NCI-H2171 (cell line): ENCODE results near the gene MACROD2.

ENCODE experiments used
- DNase-seq: peaks from one replicate; lab custom pipeline; 2025; lab: John Stamatoyannopoulos, UW

MACROD2 gene

DNA sequence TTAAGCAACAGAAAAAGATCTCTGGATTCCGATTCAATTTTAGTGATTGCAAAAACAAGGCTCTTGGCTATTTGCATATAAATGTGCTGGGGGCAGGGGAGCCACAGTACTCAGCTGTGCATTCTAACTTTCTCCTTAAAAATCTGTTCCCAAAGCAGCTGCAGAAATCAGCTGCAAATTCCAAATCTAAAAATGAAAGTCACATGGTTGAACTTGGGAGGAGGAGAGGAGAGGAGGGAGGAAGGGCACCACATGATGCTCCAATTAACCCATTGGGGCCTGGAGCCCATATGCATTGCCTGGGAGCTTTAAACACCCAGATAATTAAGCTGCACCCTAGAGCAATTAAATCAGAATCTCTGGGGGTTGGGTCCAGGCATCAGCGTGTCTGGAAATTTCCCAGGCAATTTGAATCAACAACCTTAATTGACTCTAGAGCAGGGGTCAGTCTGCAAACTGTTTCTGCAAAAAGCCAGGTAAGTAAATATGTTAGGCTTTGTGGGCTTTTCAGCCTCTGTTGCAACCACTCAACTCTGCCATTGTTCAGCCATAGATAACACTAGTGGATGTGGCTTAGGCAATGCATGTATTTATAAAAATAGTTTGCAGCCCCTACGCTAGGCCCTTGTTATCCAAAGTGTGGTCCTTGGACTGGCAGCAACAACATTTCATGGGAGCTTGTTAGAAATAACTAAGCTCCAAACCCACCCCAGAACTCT lies 2069.8 kb downstream of the MACROD2 start:
- no peak for DNase-seq

DNA sequence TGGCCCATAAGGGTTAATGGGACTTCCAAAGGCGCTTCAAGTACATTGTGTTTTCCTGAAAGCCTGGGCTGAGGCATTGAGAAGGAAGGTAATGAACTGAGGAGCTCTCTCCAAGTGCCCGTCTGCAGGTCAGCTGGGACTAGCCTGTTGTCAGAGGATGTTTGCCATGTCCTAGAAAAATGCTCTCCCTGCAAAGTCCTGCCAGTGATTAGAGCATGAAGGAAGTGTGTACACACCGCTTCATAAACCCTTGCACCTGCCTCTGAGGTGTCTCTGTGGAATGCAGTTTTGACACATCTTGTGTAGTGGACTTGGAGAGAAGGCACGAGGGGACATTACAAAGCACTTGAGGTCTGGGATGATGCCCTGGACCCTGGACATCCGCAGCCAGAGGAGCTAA lies 2071.3 kb downstream of the MACROD2 start:
- no peak for DNase-seq

DNA sequence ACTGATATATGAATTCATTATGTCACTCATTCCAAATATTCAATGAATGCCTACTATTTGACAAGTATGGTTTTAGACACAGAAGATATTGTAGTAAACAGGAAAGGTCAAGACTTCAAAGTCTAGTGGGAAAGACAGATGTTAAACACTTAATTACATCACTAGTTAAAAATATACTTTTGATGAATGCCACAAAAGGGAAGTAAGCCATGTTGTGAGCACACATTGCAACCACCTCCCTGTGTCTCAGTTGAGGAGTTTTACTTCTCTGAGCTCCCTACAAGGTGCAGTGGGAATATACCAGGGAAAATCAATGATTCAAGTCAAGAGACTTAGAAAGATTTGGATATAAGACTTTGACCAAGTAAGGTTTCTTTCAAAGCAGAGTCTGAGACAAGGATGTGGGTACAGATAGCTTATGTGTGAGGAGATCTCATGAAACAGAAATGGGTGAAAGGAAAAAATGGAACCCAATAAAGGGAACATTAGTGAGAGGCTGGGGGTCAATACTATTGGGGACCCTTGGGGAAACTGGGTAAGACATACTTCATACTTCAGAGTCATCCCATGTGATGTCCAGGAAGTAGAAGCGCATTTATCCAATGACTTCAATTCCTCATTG lies 2074.2 kb downstream of the MACROD2 start:
- no peak for DNase-seq

DNA sequence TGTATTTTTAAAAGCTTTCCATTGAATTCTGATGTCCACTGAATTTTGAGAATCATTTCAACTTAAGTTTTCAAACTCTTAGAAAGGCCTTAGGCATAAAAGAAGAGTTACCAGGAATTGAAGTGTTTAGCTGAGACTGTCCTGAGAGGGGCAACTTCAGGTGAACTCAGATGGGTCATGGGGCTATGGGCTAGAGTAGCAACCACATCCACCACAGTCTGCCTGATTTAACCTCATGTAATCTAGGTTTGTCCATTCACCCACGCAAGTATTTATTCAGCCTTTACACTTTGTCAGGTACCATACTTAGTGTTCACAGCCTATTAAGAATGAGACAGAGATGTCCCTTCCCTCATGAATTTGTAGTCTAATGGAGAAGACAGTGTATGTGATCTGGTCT lies 2076.9 kb downstream of the MACROD2 start:
- DNase-seq = no peak

DNA sequence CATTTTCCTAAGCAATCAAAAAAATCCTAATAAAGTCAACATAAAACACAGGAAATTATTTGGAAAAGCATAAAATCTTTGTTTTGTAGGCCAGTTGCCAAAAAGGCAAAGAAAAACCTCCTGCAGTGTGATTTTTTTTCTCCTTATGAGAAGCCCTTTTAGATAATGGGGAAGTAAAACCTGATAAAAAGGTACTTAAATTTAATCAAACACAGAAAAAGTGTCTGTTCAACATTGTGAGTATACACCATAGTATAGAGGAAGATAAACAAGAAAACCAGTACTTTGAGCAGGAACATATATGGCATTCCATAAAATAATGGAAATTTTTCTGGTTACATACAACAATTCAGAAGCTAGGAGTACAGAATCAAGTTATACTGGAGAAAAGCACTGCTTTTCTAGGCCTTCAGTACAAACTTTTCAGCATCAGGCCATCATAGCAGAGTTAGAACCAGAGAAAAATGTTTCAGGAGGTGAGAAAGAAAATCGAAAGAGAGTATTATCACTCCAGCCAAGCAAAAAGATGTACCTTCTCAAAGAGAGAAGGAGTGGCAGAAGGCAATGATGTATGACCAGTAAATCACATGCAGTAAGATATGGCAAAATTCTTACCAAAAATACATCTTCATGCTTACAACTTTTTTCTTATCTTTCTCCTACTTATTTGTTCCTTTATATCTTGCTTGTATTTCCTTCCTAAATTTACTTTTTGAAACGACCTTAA lies 2083.0 kb downstream of the MACROD2 start:
- no peak for DNase-seq

DNA sequence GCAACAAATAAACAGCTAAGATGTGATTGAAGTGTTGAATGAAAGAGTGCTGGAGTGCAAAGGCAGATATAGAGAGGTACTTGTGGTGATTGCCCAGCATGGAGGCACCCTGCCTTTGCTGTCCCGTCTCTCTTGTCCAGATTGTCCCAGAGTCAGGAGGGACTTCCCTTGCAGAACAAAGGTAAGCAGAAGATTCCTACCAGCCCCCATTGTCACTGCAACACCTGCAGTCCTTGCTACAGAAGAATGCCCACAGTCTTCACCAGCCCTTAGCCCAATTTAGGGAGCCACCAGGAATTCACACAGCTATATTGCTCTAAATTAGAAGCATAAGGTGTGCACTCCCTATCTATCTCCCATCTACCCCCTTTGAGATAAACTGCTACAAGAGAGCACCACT lies 2086.1 kb downstream of the MACROD2 start:
- no peak for DNase-seq

DNA sequence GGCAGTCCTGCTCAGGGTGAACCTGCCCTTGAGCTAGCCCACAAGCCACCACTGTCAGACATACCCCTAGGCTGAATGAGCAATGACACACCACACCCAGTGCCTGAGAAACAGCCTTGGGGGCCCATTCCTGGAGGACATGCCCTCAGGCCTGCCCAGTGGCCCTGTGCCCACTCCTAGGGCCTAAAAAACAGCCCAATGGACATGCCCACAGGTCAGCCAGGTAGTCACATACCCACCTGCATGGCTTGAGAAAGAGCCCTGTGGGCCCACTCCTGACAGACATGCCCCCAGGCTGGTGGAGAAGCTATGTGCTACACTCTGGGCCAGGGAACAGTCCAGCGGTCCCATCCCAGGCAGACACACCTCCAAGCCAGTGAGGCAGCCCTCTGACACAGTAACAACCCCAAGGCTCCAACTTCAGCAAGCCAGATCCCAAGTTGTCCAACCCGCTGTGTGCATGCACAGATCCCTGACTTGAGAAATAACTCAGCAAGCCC lies 2086.8 kb downstream of the MACROD2 start:
- no peak for DNase-seq

DNA sequence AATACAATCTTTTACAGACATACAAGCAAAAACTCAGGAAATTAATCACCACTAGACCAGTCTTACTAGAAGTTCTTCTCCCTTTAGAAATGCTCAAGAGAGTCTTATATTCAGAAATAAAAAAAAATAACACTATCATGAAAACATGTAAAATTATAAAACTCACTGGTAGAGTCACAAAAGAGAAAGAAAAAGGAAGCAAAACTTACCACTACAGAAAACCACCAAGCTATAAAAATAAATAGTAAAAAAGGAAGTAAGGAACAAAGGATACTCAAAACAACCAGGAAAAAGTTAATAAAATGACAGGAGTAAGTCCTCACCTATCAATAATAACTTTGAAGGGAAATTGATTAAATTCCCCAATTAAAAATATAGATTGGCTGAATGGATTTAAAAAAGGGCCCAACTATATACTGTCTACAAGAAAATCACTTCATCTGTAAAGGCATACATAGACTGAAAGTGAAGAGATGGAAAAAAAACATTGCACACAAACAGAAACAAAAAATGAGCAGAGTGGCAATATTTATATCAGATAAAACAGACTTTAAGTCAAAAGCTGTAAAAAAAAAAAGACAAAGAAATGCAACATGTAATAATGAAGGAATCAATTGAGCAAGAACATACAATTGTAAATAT lies 2088.4 kb downstream of the MACROD2 start:
- no peak for DNase-seq

DNA sequence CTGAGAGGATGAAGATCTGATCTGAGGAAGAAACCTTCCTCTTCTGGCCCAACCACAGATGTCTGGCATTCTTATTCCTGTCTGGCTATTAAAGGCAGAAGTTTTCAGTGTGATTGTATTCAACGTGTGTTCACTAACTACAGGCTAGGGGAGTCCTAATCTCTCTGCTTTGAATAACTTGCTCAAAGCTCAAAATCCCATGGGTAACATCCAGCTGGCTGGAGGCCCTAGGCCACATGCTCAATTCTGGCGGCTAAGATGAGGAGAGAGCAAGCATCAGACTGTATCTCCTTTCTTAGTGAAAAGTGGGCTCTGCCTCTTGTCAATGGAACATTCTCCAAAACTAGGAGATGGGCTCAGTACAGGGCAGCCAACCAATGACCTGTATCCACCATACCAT lies 2099.9 kb downstream of the MACROD2 start:
- DNase-seq = no peak

DNA sequence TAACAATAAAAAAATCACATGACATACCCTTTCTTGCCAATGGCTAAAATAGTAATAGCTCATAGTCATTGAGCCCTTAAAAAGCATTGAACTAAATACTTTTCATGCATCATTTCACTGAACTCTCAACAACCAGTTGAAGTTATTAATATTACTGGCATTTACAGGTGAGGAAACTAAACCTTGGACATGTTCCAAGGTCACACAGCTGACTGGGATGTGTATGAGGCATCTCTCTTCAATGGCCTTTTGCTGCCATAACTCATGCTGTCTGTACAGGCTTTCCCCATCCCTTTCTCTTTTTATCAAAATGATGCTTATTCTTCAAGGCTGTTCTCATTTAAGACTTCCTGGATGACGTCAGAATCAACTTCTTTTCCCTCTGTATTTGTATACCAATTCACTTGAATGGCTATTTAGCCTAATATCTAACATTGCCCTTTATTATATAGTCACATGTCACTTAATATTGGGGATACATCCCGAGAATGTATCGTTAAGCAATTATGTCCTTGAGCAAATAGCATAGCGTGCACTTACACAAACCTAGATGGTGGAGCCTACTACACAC lies 2101.5 kb downstream of the MACROD2 start:
- DNase-seq = no peak

DNA sequence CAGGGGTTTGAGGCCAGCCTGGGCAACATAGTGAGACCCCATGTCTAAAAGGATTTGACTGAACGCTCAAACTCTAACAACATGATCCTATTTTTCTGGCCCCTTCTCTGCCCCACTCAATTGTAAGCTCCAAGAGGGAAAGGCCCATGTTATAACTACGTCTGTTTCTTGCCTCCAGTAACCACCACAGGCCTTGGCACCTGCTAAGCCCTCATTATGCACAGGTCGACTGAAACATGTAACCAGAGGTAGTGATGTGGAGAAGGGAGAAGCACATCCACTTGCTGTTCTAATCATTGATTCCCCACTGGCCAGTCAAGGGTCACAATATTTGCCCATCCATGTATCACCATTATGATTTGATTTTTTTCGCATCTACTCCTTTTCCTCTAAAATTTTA lies 2102.5 kb downstream of the MACROD2 start:
- DNase-seq = no peak

DNA sequence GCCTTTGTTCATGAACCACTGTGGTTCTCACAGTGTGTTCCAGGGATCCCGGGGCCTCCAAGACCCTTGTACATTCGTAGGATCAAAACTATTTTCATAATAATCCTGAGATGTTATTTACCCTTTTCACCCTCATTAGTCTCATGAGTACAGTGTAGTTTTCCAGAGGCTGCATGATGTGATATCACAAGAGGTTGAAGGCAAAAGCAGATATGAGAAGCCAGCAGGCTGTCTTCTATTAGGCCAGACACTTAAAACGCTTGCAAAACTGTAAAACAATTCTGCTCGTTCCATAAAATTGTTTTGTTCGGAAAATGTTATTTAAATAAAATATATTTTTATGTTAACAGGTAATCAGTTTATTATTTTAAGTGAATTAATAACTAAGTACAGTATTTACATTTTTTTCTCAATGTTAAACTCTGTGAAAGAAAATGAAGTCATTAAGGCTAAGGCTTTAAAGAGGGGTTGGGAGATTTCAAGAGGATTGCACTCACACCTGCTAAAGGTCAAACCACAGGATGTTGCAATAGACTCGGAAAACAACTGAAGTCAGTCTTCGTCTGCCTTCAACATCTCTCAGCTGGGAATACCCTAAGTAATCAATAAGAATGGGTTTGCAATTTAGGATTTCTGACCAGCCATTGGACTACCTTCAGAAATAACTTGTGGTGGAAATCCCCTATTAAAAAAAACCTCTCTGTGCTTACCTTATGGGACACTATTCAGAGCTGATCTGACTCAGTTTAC lies 2103.7 kb downstream of the MACROD2 start:
- no peak for DNase-seq

DNA sequence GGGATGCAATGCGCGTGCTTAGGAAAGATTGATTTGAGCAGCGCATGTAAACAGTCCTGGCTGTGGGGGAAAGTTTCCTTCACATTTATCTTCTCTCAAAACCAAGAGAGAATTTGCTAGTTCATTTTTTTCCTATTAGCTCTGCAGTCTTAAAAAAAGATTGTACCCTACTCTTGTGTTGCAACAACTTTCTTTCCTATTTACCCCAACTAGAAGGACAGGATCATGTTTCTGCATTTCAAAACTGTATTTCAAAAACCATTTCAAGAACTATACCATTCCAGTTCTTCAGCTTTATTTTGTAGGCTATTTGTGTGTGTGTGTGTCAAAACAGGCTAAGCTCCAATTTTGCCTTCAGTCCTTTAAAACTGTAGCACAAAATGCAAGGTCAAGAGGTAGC lies 2104.8 kb downstream of the MACROD2 start:
- no peak for DNase-seq

DNA sequence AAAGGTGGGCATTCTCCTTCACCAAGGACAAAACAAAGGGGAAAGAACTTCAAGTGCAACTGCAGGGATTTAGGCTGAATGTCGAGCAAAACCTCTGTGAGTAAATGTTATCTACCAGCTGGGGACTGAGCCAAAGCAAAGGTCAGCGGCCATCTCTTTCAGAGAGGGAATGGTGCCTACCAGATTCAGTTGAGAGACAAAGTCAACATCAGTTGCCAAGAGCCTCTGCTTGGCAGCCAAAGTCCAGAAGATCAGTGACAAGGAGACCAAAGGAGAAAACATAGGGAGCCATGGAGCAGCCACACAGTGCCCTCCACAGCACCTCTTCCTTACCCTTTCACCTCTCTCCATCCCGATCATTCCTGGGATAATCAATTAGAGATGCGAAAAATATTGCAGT lies 2105.5 kb downstream of the MACROD2 start:
- no peak for DNase-seq
